Measurements from ENCODE around the gene TIMD4.

GRCh38 chr5:156907667-156908066, 55.4 kb downstream of the TIMD4 start:
- no peak for TF ChIP-seq CTCF (IDR thresholded peaks at IDR 0.05; ENCODE audit: poor library complexity, severe bottlenecking)
- no peak for TF ChIP-seq POLR2AphosphoS5 (IDR thresholded peaks at IDR 0.05)
- TF ChIP-seq EZH2 (IDR thresholded peaks at IDR 0.05; ENCODE audit: borderline replicate concordance, insufficient read depth, low read length, poor library complexity, severe bottlenecking): no peak
- TF ChIP-seq RAD21 (conservative IDR thresholded peaks at IDR 0.05): no peak
- no peak for TF ChIP-seq TAF1 (IDR thresholded peaks at IDR 0.05; ENCODE audit: low read depth)
- TF ChIP-seq MXI1 (conservative IDR thresholded peaks at IDR 0.05; ENCODE audit: poor library complexity, severe bottlenecking): no peak

All from neural cell (in vitro differentiated cells).